HepG2 (cell line): ENCODE data around the gene FOCAD. TPM values are rescaled to one million over a fixed set of nuclear protein-coding genes. Genes with fewer than 3 reads are reported as not detected.
"Not testable (repeated sequence)": the region's sequence is repeated elsewhere in the genome, so short reads cannot be mapped to it uniquely, and the experiment has no call there.

ENCODE experiments used
- ATAC-seq: fragments of 200-7000 bp; cut with Tn5 transposase; 3 replicates; pipeline ENCODE4 v1.9.1; 2020; ENCODE audit warnings: mild to moderate bottlenecking, moderate library complexity
- BruUV-seq: library from RNA; stranded (reverse); fragments of 400-500 nt; replicated peaks from 2 replicates; lab custom pipeline; 2021; lab: Mats Ljungman, UMichigan
- CTCF ChIA-PET: fragments of 300-600 bp; formaldehyde crosslinking; extraction: SDS; loops from one replicate; lab custom pipeline; 2021; ENCODE audit warnings: low total read pairs, inconsistent platforms, low intra/inter-chr PET ratio; lab: Yijun Ruan, JAX
- POLR2A ChIA-PET: fragments of 350-600 bp; sonication (Branson Sonifier 250); formaldehyde crosslinking; loops from one replicate; lab custom pipeline; 2020; ENCODE audit warnings: antibody characterized with exemption, inconsistent platforms; lab: Yijun Ruan, JAX
- DNase-seq: peaks from one replicate; pipeline ENCODE4 v3.0.0-alpha.2; 2015; ENCODE audit warnings: low spot score
- FAIRE-seq: peaks from 3 replicates; lab custom pipeline; 2011; peaks lifted over from hg19 to GRCh38; lab: Jason Lieb, UNC
- H2AFZ ChIP-seq: one replicate; pipeline ENCODE4 v1.6.1; 2011; ENCODE audit warnings: low read length, inconsistent platforms
- H3K27ac ChIP-seq: fragments of 300-600 bp; 3 replicates; pipeline ENCODE4 v1.8.0; 2011; ENCODE audit warnings: mixed run types, mild to moderate bottlenecking, mixed read lengths, low read length, inconsistent platforms; ENCODE audit not compliant: insufficient read depth; ENCODE audit errors: extremely low read length
- H3K27me3 ChIP-seq, 2 experiments: fragments of 200-600 bp in 1 of 2; 2 replicates in 1 of 2; 3 replicates in 1 of 2; pipeline versions ENCODE4 v1.6.0 to v1.8.0; 2011; ENCODE audit warnings: low read length in 2 of 2, mild to moderate bottlenecking in 2 of 2, moderate library complexity in 2 of 2, inconsistent platforms in 1 of 2; ENCODE audit not compliant: insufficient read depth in 2 of 2, control insufficient read depth in 1 of 2
- H3K36me3 ChIP-seq, 2 experiments: fragments of 200-600 bp in 1 of 2; replicated peaks in 1 of 2; 2 replicates in 1 of 2; 3 replicates in 1 of 2; pipeline versions ENCODE4 v1.5.1 to v1.8.0; 2011; ENCODE audit warnings: low read length in 2 of 2, inconsistent platforms in 1 of 2; ENCODE audit not compliant: insufficient read depth in 2 of 2, control insufficient read depth in 1 of 2
- H3K4me1 ChIP-seq: 2 replicates; pipeline ENCODE4 v1.5.1; 2012; ENCODE audit warnings: low read length, inconsistent platforms; ENCODE audit not compliant: insufficient read depth
- H3K4me2 ChIP-seq: 2 replicates; pipeline ENCODE4 v1.6.0; 2011; ENCODE audit warnings: low read depth, low read length, inconsistent platforms
- H3K4me3 ChIP-seq, 3 experiments: fragments of 200-600 bp in 1 of 3; sonication (generic), shearing (Covaris generic) in 1 of 3; replicated peaks in 1 of 3; 2 replicates each; pipeline ENCODE4 v1.5.1; 2011 to 2016; ENCODE audit warnings: low read length in 3 of 3, inconsistent platforms in 2 of 3, low read depth in 2 of 3, mild to moderate bottlenecking in 2 of 3, control low read depth in 1 of 3, mixed read lengths in 1 of 3; ENCODE audit not compliant: insufficient read depth in 1 of 3
- H3K79me2 ChIP-seq: one replicate; pipeline ENCODE4 v1.6.1; 2011; ENCODE audit warnings: low read length, inconsistent platforms; ENCODE audit not compliant: insufficient read depth
- H3K9ac ChIP-seq: 2 replicates; pipeline ENCODE4 v1.6.0; 2011; ENCODE audit warnings: mild to moderate bottlenecking, low read depth, low read length, inconsistent platforms; ENCODE audit not compliant: insufficient read depth
- H3K9me3 ChIP-seq: 2 replicates; pipeline ENCODE4 v1.5.1; 2012; ENCODE audit warnings: mild to moderate bottlenecking, low read length
- H4K20me1 ChIP-seq: 2 replicates; pipeline ENCODE4 v1.6.0; 2011; ENCODE audit warnings: inconsistent platforms, mild to moderate bottlenecking, low read length, moderate library complexity; ENCODE audit not compliant: insufficient read depth
- ATF1 ChIP-seq: IDR thresholded peaks from 2 replicates; pipeline ENCODE4 v1.6.1; 2016; ENCODE audit warnings: mild to moderate bottlenecking, control low read depth
- BORCS8-MEF2B ChIP-seq: sonication (generic); formaldehyde crosslinking; IDR thresholded peaks from 2 replicates; pipeline ENCODE4 v1.8.0; 2022; ENCODE audit warnings: mild to moderate bottlenecking, missing genetic modification reagents
- HMGXB3 ChIP-seq: sonication (generic); formaldehyde crosslinking; IDR thresholded peaks from 2 replicates; pipeline ENCODE4 v1.4.0; 2020; ENCODE audit warnings: missing genetic modification reagents, borderline replicate concordance
- KDM5B ChIP-seq: sonication (generic); formaldehyde crosslinking; IDR thresholded peaks from 2 replicates; pipeline ENCODE4 v1.4.0; 2020; ENCODE audit warnings: missing genetic modification reagents, mild to moderate bottlenecking, borderline replicate concordance
- KLF13 ChIP-seq: sonication (generic); formaldehyde crosslinking; IDR thresholded peaks from 2 replicates; pipeline ENCODE4 v1.4.0; 2020; ENCODE audit warnings: mild to moderate bottlenecking, missing genetic modification reagents
- NR2C2 ChIP-seq: sonication (generic); formaldehyde crosslinking; IDR thresholded peaks from 2 replicates; pipeline ENCODE4 v1.4.0; 2020; ENCODE audit warnings: missing genetic modification reagents, mild to moderate bottlenecking, moderate library complexity, borderline replicate concordance
- RELA ChIP-seq: sonication (generic); formaldehyde crosslinking; IDR thresholded peaks from 2 replicates; pipeline ENCODE4 v1.4.0; 2020; ENCODE audit warnings: missing genetic modification reagents
- ZFP1 ChIP-seq: IDR thresholded peaks from 2 replicates; pipeline ENCODE4 v1.6.1; 2016
- ZNF841 ChIP-seq: sonication (generic); formaldehyde crosslinking; IDR thresholded peaks from 2 replicates; pipeline ENCODE4 v1.8.1; 2023; ENCODE audit warnings: missing genetic modification reagents, borderline replicate concordance
- WGBS: methylation state at CpG from one replicate; pipeline ENCODE4 v1.1.6; 2017; ENCODE audit warnings: low lambda C conversion rate; 5-methylcytosine and 5-hydroxymethylcytosine counted together
- in situ Hi-C: cut with HindIII; loops from 2 replicates; pipeline ENCODE4 v1.10.0; 2017; ENCODE audit warnings: low pct_unique_long_range_greater_than_20kb; ENCODE audit not compliant: extremely low pct_ligation_motif_present
- intact Hi-C: fragments of 100-400 bp; cut with micrococcal nuclease; formaldehyde crosslinking; loops from one replicate; pipeline ENCODE4 v1.10.0; 2022; ENCODE audit not compliant: unreplicated experiment
- polyA plus RNA-seq, 8 experiments: library from polyadenylated mRNA; depleted of rRNA in 3 of 8; stranded (reverse) in 7 of 8; unstranded in 1 of 8; fragments of >200 nt; fragmentation: Illumina TruSeq in 4 of 8; extraction: Trizol in 4 of 8; gene quantifications; 2 replicates each; pipeline versions ENCODE4 v1.2.1 to v1.2.3, GENCODE V29; 2011 to 2016; ENCODE audit warnings: low read depth in 4 of 8, missing spikeins in 1 of 8, mixed read lengths in 1 of 8; ENCODE audit not compliant: insufficient read depth in 1 of 8
- total RNA-seq, 5 experiments: library from RNA; depleted of rRNA; stranded (reverse); fragments of >200 nt; fragmentation: Illumina TruSeq; extraction: Trizol; gene quantifications; 2 replicates each; pipeline ENCODE4 v1.2.3, GENCODE V29; 2016; ENCODE audit warnings: low read depth in 1 of 5
- TF ChIP-seq, protein P1 (sequence below): sonication (generic); formaldehyde crosslinking; IDR thresholded peaks from 2 replicates; pipeline ENCODE4 v1.5.1; 2020; ENCODE audit warnings: missing genetic modification reagents, mild to moderate bottlenecking, borderline replicate concordance

FOCAD gene
- total and polyA plus RNA-seq, 2 of the 13 experiments (the other 11 are each of a cell fraction or from before 2014, with no cell fraction given), result 18.0 to 31.1 TPM

DNA sequence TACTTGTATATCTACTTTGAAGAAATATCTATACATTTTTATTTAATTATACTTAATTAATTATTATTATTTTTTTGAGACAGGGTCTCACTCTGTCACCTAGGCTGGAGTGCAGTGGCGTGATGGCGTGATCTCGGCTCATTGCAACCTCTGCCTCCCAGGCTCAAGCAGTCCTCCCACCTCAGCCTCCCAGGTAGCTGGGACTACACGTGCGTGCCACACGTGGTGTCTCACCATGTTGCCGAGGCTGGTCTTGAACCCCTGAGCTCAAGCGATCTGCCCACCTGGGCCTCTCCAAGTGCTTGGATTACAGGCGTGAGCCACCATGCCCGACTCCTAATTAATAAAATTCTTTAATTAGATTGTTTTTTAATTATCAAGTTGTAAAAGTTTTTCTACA is 10.5 kb upstream of the FOCAD start:
- H3K9ac ChIP-seq, CTCF ChIA-PET, H3K79me2 ChIP-seq, BruUV-seq, H4K20me1 ChIP-seq, H2AFZ ChIP-seq, H3K4me3 ChIP-seq, POLR2A ChIA-PET, H3K4me1 ChIP-seq, H3K4me2 ChIP-seq, DNase-seq, H3K9me3 ChIP-seq, in situ Hi-C loops, H3K27me3 ChIP-seq, H3K27ac ChIP-seq, ATAC-seq, H3K36me3 ChIP-seq, FAIRE-seq: not testable (repeated sequence)
- intact Hi-C loops, result loop anchor here (10.0 kb wide), 2 partner anchors 61 to 211 kb away; no protein-coding TSS in a partner anchor
- 74% methylated on average over 10 of the region's 10 CpGs for WGBS

- Histone ChIP-seq H3K36me3 (no peaks in the 10 kb centered on the region), H4K20me1 (no peaks in the 10 kb centered on the region), H3K4me1 (peaks cover 36% of the 10 kb centered on the region), H2AFZ (no peak overlapping the region), H3K27me3 (no peaks in the 10 kb centered on the region; a peak in 1 of 5 replicates), H3K9me3 (no peaks in the 10 kb centered on the region), H3K4me3 (no peak overlapping the region), H3K27ac (no peak overlapping the region), H3K4me2 (no peak overlapping the region), H3K79me2 (peaks cover 16% of the 10 kb centered on the region), H3K9ac (no peak overlapping the region)
- ATAC-seq (no peak), DNase-seq (no peak), FAIRE-seq (no peak)
- CTCF ChIA-PET, result no interaction called here
- intact Hi-C loops (loop anchor here (5.0 to 10.0 kb wide), 4 partner anchors 103 to 324 kb away; no protein-coding TSS in a partner anchor), in situ Hi-C loops (no loop called here)
- TF ChIP-seq NR2C2 (CRISPR knock-in tag) (no peak), HMGXB3 (CRISPR knock-in tag) (no peak), ZNF841 (CRISPR knock-in tag) (no peak), KLF13 (CRISPR knock-in tag) (no peak), RELA (CRISPR knock-in tag) (no peak), KDM5B (CRISPR knock-in tag) (no peak), BORCS8-MEF2B (CRISPR knock-in tag) (no peak), ZFP1 (CRISPR knock-in tag) (no peak), ATF1 (CRISPR knock-in tag) (no peak)
- TF ChIP-seq, protein P1, sequence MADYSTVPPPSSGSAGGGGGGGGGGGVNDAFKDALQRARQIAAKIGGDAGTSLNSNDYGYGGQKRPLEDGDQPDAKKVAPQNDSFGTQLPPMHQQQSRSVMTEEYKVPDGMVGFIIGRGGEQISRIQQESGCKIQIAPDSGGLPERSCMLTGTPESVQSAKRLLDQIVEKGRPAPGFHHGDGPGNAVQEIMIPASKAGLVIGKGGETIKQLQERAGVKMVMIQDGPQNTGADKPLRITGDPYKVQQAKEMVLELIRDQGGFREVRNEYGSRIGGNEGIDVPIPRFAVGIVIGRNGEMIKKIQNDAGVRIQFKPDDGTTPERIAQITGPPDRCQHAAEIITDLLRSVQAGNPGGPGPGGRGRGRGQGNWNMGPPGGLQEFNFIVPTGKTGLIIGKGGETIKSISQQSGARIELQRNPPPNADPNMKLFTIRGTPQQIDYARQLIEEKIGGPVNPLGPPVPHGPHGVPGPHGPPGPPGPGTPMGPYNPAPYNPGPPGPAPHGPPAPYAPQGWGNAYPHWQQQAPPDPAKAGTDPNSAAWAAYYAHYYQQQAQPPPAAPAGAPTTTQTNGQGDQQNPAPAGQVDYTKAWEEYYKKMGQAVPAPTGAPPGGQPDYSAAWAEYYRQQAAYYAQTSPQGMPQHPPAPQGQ (CRISPR knock-in tag), result no peak
- POLR2A ChIA-PET, result no interaction called here
- 45% methylated on average over 2 of the region's 2 CpGs for WGBS
- BruUV-seq, result no TSS peak
Measured at GRCh38 chr9:20681467-20681866, 2.6 kb upstream of the FOCAD start.
